Measurements from ENCODE around the gene SHPK.

The SHPK gene

DNA sequence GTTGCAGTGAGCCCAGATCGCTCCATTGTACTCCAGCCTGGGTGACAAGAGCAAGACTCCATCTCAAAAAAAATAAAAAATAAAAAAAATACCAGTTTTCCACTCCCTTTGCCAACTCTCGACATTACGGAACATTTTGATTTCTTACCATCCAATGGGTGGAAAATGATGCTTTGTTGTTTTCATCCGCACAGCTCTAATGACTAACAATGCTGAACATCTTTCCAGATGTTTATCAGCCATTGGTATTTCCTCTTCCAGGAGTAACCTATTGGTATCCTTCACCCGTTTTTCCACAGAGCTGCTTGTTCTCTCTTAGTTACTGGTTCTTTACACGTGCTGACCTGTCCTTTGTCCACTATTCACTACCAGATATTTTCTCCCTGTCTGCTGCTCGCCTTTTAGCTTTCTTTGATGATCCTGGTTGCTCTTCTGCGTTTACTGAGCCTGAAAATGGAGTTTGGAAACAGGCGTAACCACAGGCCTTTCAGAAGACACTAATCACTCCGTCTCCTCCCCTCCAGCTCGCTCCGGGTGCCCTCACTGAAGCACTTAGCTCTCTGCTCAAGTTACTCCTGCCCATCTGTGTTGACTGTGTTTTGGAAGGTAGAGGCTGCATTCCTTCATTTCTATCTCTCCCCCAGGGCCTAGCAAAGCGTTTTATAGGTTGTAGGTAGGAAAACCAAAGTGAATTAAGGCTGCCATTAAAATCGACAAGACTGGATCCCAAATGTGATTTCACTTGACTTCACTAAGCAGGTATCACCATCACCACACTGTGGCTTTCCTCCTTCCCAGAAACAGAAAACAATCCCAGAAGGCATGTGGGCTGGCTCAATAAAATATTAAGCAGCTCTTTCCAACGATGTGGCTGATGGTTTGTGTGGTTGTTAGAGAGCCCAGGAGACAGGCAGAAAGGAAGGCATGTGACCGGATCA, 8.9 kb downstream of the SHPK start:
- DNase-seq = no peak

DNA sequence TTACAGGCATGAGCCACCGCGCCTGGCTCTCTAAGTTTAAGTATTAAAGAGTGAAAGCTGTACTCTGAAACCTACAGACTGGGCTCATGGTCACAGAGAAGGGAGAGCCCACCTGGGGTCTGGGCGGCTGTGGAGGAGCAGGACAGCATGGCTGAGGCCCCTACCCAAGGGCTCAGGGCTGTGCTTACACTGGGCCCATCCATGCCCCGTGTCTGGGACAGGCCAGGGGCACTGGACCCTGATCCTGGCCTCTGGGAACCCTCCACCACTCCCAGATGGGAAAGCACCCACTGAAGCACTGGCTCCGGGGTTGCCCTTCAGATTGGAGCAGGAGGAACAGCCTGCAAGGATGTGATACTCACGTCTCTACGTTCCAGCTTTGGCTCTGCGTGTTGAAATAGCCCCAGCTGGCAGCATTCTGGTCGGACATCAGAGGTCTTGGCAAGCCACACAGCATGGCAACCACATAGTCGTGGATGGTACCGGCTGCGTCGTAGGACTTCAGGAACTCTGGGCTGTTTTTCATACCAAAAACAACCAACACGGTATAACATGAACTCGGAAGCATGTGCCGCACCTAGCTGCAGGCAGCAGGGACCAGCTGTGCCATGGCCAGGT, 13.0 kb downstream of the SHPK start:
- DNase-seq = no peak

DNA sequence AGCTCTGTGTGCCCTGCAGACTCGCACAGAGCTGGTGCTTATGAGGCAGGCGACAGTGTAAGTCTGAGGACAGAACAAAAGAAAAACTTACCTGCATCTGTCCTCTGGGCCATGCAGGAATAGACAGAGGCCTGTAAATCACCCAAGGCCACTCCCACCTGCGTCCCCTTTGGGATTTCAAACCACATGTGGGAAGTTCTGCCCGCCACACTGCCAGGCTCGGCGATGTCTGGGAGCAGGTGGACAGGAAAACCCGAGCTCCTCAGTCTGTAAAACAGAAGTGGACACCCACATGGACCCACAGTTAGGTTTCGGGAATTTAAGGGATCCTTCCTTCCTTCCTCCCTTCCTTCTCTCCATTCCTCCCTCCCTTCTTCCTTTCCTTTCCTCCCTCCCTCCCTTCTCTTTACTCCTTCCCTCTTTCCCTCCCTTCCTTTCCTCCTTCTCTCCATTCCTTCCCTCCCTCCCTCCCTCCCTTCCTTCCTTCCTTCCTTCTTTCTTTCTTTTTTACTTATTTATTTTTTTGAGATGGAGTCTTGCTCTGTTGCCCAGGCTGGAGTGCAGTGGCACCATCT, 14.8 kb downstream of the SHPK start:
- no peak for DNase-seq

- no peak for DNase-seq
Observed at GRCh38 chr17:3615160-3615870, 20.7 kb downstream of the SHPK start.

DNA sequence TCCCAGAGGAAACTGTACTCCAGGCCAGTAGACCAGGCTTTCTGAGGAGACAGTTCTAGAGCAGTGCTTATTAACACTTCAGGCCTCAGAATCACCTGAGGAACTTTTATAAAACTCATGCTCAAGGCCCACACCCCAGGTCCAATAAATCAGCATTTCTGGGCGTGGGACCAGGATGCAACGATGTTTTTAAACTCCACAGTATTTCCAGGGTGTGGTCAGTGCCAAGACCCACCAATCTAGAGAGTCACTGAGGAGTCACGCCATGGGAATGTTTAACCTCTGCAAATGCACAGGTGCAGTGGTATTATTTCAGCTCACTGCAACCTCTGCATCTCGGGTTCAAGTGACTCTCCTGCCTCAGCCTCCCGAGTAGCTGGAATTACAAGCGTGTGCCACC, 22.9 kb downstream of the SHPK start:
- DNase-seq = no peak

GRCh38 chr17:3610523-3610922, 25.5 kb downstream of the SHPK start:
- DNase-seq = no peak

DNA sequence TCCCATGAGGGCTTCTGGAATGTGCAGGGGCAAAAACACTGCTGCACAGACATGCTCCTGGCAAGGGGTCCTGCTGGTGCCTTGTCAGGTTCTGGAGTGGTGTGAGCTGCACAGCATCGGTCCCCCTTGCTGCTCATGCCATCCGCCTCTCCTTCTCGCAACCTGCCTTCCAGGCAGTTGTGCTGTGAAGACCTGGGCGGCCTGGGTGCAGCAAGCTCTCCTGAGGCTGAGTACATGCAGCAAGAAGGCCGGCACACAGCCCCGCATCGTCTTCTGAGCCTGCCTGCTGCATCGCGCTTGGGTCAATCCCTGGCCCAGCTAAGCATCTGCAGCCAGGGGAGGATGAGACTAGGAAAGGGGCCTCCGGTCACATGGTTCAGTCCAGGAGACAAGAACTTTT, 26.4 kb downstream of the SHPK start:
- DNase-seq = no peak

GRCh38 chr17:3603870-3604259, 32.2 kb downstream of the SHPK start:
- no peak for DNase-seq

DNA sequence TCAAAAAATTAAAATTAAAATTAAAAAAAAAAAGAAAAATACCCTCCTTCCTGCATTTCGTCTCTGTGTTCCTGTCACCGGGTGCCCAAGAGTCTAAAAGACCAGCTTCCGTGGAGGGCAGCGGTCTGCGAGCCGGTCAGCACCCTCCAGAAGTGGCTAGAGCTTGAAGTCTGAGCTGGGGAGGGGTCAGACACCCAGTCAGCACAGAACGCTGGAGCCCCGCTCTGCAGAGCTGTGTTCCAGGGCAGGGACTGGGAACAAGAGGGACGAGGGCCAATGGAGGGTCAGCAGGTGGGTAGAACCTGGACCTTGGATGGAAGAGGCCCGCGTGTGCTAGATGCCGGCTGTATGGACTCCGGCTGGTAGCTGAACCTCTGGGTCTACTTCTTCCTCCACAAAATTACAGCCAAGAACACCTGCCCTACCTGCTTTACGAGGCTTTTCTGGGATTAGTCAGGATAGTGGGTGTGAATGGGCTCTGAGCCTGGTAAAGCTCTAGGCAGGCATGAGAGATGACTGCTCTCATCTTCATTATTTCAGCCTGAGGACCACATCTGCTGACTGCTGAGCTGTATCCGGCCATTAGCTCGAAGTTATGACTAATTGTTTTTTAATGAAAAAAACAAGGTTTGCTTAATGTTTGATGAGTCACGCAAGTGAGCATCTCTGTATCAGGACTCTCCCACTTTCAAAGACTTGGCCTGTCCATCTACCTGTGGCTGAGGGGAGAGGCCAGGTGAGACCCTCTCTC, 32.8 kb downstream of the SHPK start:
- DNase-seq = no peak

DNA sequence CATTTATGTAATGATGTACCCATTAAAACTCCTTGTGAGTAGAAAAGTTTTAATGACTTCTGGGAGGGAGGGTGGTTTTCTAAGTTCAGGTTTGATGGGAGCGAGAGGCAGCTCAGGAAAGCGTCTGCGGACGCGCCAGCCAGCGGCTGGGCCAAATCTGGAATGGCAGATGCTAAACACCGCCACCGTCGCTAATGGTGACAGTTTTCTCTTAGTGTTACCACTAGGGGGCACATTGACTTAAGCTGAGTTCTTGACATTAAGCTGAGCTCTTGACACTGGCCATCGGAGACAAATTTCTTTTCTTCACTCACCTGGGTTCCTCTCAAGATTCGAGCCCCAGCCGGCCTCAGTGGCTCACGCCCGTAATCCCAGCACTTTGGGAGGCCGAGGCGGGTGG, 33.6 kb downstream of the SHPK start:
- peak in 1 of 2 experiments; percentile 43 for DNase-seq

- no peak for DNase-seq
Observed at GRCh38 chr17:3600529-3601205, 35.4 kb downstream of the SHPK start.

DNA sequence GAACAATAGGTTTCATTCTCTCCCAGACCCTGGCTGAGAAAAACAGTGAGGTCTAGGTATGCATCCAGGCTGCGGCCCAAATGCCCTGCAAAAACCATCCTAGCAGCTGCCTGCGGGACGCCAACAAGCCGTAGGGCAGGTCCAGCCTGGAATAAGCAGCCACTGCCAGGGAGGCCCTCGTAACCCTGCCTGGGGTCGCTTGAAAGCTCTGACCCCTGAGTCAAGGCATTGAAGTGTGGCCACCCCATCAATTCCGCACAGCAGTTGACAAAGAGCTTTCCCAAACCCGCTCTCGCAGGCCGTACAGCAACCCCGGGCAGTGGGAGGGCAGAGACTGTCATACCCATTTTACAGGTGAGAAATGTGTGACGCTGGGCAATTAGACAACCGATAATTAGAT, 38.0 kb downstream of the SHPK start:
- DNase-seq = no peak

DNA sequence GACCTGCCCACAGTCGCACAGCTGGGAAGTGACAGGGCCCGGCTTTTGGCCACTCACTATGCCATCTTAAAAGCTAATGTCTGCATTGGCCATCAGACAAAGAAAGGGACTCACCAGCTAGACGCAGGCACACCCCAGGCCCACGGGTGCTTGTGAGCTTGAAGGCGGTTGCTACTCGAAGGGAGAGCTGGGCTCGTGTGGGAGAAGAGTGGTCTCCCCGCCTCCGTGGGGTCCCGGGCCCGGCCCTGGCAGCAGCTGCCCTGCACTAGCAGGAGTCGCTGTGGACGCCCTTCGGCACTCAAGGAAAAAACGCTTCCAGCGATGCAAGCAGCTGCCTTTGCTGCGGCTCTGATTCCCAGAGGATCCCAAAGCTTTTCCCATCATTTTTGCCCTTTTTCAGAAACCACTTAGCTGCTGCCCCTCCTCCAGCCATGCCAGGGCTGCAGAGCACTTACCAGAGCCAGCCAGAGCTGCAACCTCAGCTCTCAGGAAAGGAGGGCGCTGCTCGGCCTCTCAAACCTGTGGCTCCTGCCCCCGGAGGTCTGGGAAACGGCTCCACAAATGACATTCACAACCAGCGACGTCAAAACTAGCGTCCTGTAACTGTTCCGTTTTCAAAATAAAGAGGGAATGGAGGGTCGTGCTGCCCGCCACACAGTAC, 39.1 kb downstream of the SHPK start:
- DNase-seq = no peak

- no peak for DNase-seq
Observed at GRCh38 chr17:3594976-3595375, 41.1 kb downstream of the SHPK start.

DNA sequence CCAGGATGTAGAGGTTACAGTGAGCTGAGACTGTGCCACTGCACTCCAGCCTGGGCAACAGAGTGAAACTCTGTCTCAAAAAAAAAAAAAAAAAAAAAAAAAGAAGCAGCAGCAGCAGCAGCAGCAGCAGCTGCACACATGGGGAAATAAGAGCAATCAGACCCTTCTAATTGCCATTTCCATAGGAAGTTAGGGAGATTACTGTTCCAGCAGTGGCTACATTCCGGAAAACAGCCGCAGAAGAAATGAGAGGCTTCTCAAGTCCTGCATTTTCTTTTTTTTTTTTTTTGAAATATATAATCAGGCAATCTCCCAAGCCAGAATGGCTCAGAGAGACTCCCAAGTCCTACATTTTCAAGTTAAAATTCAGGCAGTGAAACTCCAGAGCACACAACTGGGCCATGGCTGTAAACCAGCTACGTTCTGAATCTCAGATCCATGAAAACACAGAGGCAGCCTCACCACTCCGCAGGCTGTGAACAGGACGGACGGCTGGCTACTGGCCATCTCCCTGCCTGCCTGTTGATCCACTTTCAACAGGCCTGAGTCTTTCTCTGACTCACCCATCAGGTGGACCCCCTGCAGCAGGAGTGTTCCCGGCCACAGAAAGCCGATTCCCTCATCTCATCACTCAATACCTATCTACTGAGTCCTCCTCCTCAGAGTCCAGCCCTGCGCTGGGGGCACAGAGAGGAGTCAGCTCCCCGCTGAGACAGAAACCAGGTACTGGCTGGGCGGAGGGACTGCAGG, 41.8 kb downstream of the SHPK start:
- DNase-seq = no peak

- DNase-seq = no peak
Observed at GRCh38 chr17:3593384-3593783, 42.7 kb downstream of the SHPK start.

DNA sequence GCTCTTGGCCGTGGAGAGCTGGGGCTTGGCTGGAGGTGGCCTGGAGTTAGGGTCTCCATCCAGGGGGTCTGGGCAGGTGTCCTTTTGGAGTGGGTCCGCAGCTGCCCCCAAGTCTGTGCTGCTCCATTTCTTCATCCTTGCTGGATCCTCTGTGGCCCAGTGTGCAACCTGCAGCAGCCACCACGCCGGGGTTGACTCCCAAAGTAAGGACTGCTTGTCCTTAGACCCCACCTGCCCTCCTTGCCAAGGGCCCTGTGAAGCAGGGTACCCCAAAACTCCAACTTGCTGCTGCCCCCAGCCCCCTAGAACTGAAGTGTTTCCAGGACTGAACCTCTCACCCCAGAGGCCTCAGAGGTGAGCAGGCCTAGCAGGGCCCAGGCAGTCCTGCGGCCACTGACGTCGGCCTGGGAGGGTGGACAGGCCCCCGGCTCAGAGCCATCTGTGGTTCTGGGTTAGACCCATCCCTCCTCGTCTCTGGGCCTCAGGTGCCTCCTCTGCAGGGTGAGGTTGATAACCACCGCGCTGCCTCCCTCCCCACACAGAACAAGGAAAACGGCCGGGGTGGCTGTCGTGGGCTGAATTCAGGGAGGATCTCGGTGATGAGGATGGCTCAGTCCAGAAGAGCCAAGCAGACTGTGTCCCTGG, 43.7 kb downstream of the SHPK start:
- no peak for DNase-seq

- no peak for DNase-seq
Observed at GRCh38 chr17:3590768-3591167, 45.3 kb downstream of the SHPK start.

DNA sequence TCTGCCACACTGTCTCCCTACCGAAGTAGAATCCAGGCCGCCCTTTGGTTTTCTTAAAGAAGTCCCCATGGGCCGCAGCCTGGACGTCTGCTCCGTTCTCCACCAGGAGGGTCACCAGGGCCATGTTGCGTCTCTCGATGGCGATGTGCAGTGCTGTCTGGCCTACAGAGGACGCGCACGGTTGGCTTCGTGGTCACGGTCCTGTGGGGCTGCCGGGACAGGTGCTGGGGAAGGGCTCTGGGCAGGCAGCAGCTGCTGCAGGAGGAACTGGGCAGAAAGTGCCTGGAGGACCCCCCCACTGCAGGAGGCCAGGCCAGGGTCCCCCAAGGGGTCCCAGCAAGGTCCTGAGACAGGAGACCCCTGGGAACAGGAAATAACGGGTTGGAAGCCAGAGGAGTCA, 45.8 kb downstream of the SHPK start:
- no peak for DNase-seq

DNA sequence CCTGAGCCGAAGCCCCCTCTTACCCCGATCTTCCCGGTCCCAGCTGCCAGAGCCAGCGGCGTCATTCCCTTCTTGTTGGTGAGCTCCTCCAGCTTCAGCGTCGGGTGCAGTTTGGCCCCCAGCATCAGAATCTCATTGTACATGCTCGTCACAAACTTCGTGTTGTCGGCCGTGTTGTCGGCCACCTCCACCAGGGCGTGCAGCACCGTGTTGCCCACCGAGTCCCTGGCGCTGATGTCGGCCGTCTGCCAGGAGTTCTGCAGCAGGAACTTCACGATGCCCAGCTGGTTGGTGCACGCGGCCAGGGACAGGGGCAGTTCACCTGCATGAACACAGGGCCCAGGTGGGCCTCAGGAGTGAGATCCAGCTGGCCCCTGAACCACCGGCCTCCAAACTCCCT, 46.3 kb downstream of the SHPK start:
- no peak for DNase-seq

Measured in SHP77 (cell line).